Kidney epithelial cell (primary cell): Measurements from ENCODE around the gene UNC80. TPM values are rescaled to one million over a fixed set of nuclear protein-coding genes. Genes with fewer than 3 reads are reported as not detected.

Source experiments
- DNase-seq: peaks from one replicate; pipeline ENCODE4 v3.0.0-alpha.2; 2010; ENCODE audit warnings: low read depth
- H3K27me3 ChIP-seq: 2 replicates; pipeline ENCODE4 v1.6.0; 2011; ENCODE audit warnings: low read length; ENCODE audit not compliant: control insufficient read depth, insufficient read depth
- H3K36me3 ChIP-seq: 2 replicates; pipeline ENCODE4 v1.5.1; 2011; ENCODE audit warnings: low read length; ENCODE audit not compliant: control insufficient read depth, insufficient read depth
- H3K4me3 ChIP-seq: 2 replicates; pipeline ENCODE4 v1.5.1; 2011; ENCODE audit warnings: low read depth, mild to moderate bottlenecking, control low read depth, low read length
- CTCF ChIP-seq: IDR thresholded peaks from 2 replicates; pipeline ENCODE4 v1.5.1; 2011; ENCODE audit warnings: mild to moderate bottlenecking, moderate library complexity, low read length, control low read depth, inconsistent platforms; ENCODE audit not compliant: insufficient read depth, poor library complexity, severe bottlenecking
- total RNA-seq: library from RNA; depleted of rRNA; stranded (reverse); fragments of >200 nt; gene quantifications from 2 replicates; pipeline ENCODE4 v1.2.3, GENCODE V29; 2015

The UNC80 gene
- total RNA-seq, 1 donor from 2014 or later = not detected

DNA sequence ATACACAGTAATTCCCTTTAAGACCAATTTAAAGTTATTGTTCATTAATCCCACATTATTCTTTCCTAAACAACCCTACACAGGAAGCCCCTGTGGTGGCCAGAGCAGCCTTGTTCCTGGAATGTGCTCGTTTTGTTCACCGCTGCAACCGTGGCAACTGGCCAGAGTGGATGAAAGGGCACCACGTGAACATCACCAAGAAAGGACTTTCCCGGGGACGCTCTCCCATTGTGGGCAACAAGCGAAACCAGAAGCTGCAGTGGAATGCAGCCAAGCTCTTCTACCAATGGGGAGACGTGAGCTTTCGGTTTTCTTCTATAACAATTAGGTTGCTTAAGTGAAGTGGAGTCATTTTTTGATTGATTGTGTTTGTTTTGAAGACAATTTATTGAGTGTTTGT is 101.0 kb downstream of the UNC80 start:
- H3K4me3 ChIP-seq = no peak overlapping the region
- no peaks in the 10 kb centered on the region for H3K27me3 ChIP-seq
- no peaks in the 10 kb centered on the region for H3K36me3 ChIP-seq
- DNase-seq = peak; percentile 32
- TF ChIP-seq CTCF = no peak

GRCh38 chr2:209875270-209875669 is 103.6 kb downstream of the UNC80 start:
- H3K36me3 ChIP-seq = no peaks in the 10 kb centered on the region
- no peaks in the 10 kb centered on the region for H3K27me3 ChIP-seq
- DNase-seq = no peak
- no peak for TF ChIP-seq CTCF
- H3K4me3 ChIP-seq = no peak overlapping the region

- Histone ChIP-seq H3K27me3 (no peaks in the 10 kb centered on the region), H3K36me3 (no peaks in the 10 kb centered on the region), H3K4me3 (no peak overlapping the region)
- no peak for TF ChIP-seq CTCF
- DNase-seq = no peak
These were observed 104.6 kb downstream of the UNC80 start for GRCh38 chr2:209876211-209876610.

- TF ChIP-seq CTCF = no peak
- H3K27me3 ChIP-seq = no peaks in the 10 kb centered on the region
- DNase-seq = no peak
- no peaks in the 10 kb centered on the region for H3K36me3 ChIP-seq
- no peak overlapping the region for H3K4me3 ChIP-seq
These were observed 107.1 kb downstream of the UNC80 start for GRCh38 chr2:209878701-209879100.

DNA sequence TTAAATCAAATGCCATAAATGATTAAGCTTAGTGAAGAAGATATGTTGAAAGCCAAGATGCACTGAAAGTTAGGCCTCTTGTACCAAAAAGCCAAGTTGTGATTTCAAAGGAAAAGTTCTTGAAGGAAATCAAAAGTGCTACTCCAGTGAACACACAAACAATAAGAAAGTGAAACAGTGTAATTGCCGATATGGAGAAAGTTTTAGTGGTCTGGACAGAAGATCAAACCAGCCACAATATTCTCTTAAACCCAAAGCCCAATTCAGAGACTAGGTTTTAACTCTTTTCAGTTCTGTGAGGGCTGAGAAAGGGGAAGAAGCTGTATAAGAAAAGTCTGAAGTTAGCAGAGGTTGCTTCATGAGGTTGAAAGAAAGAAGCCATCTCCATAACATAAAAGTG is 129.0 kb downstream of the UNC80 start:
- no peaks in the 10 kb centered on the region for H3K27me3 ChIP-seq
- no peaks in the 10 kb centered on the region for H3K36me3 ChIP-seq
- TF ChIP-seq CTCF = no peak
- no peak for DNase-seq
- H3K4me3 ChIP-seq = no peak overlapping the region

- no peaks in the 10 kb centered on the region for H3K36me3 ChIP-seq
- no peak for TF ChIP-seq CTCF
- no peak overlapping the region for H3K4me3 ChIP-seq
- no peaks in the 10 kb centered on the region for H3K27me3 ChIP-seq
- DNase-seq = no peak
These were observed 129.5 kb downstream of the UNC80 start for GRCh38 chr2:209901172-209901571.
